Hepatocyte (in vitro differentiated cells): ENCODE results near the gene GTF3C1. TPM values are rescaled to one million over a fixed set of nuclear protein-coding genes. Genes with fewer than 3 reads are reported as not detected.

Experiments
- DNase-seq: peaks from one replicate; pipeline ENCODE4 v3.0.0-alpha.2; 2016; ENCODE audit warnings: low spot score
- H2AFZ ChIP-seq: fragments of 200-600 bp; sonication (generic); 2 replicates; pipeline ENCODE4 v1.6.0; 2016; ENCODE audit warnings: antibody characterized with exemption, mild to moderate bottlenecking
- H3K27ac ChIP-seq: fragments of 200-600 bp; sonication (generic); 2 replicates; pipeline ENCODE4 v1.5.1; 2016; ENCODE audit warnings: mild to moderate bottlenecking
- H3K27me3 ChIP-seq: fragments of 200-600 bp; sonication (generic); 2 replicates; pipeline ENCODE4 v1.6.1; 2016
- H3K36me3 ChIP-seq: fragments of 200-600 bp; sonication (generic); replicated peaks from 2 replicates; pipeline ENCODE4 v1.5.1; 2016; ENCODE audit warnings: low read depth; ENCODE audit not compliant: insufficient read depth
- H3K4me1 ChIP-seq: fragments of 200-600 bp; sonication (generic); 2 replicates; pipeline ENCODE4 v1.5.1; 2016; ENCODE audit warnings: mild to moderate bottlenecking, moderate library complexity; ENCODE audit not compliant: insufficient read depth
- H3K4me2 ChIP-seq: fragments of 200-600 bp; sonication (generic); 2 replicates; pipeline ENCODE4 v1.6.0; 2016
- H3K4me3 ChIP-seq: fragments of 200-600 bp; sonication (generic); 2 replicates; pipeline ENCODE4 v1.5.1; 2016; ENCODE audit warnings: mild to moderate bottlenecking
- H3K79me2 ChIP-seq: fragments of 200-600 bp; sonication (generic); 2 replicates; pipeline ENCODE4 v1.6.0; 2017; ENCODE audit warnings: mild to moderate bottlenecking
- H3K9me2 ChIP-seq: fragments of 200-600 bp; sonication (generic); replicated peaks from 2 replicates; pipeline ENCODE4 v1.6.0; 2017; ENCODE audit warnings: mild to moderate bottlenecking; ENCODE audit not compliant: insufficient read depth
- H3K9me3 ChIP-seq: fragments of 200-600 bp; sonication (generic); 2 replicates; pipeline ENCODE4 v1.5.1; 2016; ENCODE audit warnings: low read depth, mild to moderate bottlenecking
- H4K20me1 ChIP-seq: fragments of 200-600 bp; sonication (generic); 2 replicates; pipeline ENCODE4 v1.6.0; 2016; ENCODE audit warnings: mild to moderate bottlenecking; ENCODE audit not compliant: insufficient read depth, poor library complexity, severe bottlenecking
- CTCF ChIP-seq: fragments of 200-600 bp; sonication (generic); IDR thresholded peaks from 2 replicates; pipeline ENCODE4 v1.5.1; 2016; ENCODE audit warnings: antibody characterized with exemption, mild to moderate bottlenecking; ENCODE audit not compliant: poor library complexity
- EZH2 ChIP-seq: fragments of 200-600 bp; sonication (generic); IDR thresholded peaks from 2 replicates; pipeline ENCODE4 v1.6.1; 2016; ENCODE audit warnings: antibody characterized with exemption, mild to moderate bottlenecking, borderline replicate concordance
- EZH2phosphoT487 ChIP-seq: fragments of 200-600 bp; sonication (generic); IDR thresholded peaks from one replicate; pipeline ENCODE4 v1.6.1; 2018; ENCODE audit warnings: antibody characterized with exemption, mild to moderate bottlenecking, low read depth, moderate library complexity; ENCODE audit not compliant: unreplicated experiment, severe bottlenecking
- WGBS: methylation state at CpG from one replicate; pipeline ENCODE4 v1.1.6; 2016; ENCODE audit warnings: low lambda C conversion rate; ENCODE audit errors: missing lambda C conversion rate; 5-methylcytosine and 5-hydroxymethylcytosine counted together
- polyA plus RNA-seq: library from polyadenylated mRNA; unstranded; fragments of >200 nt; fragmentation: Nextera tagmentation; extraction: Ambion mirVana; gene quantifications from 2 replicates; pipeline ENCODE4 v1.2.1, GENCODE V29; 2016
- total RNA-seq: library from RNA; depleted of rRNA; stranded (reverse); fragments of >200 nt; gene quantifications from 2 replicates; pipeline ENCODE4 v1.2.3, GENCODE V29; 2014

GTF3C1 gene
- total and polyA plus RNA-seq, 2 experiments from 2014 or later, result 41.5 to 59.6 TPM

- H2AFZ ChIP-seq, result no peak overlapping the region
Measured at GRCh38 chr16:27495191-27495590, 54.5 kb downstream of the GTF3C1 start.

GRCh38 chr16:27492588-27492979 is 57.1 kb downstream of the GTF3C1 start:
- Histone ChIP-seq H3K4me3 (no peak overlapping the region), H2AFZ (no peak overlapping the region), H3K27me3 (no peaks in the 10 kb centered on the region), H3K4me1 (no peaks in the 10 kb centered on the region), H3K4me2 (no peak overlapping the region), H3K36me3 (no peaks in the 10 kb centered on the region), H3K79me2 (no peaks in the 10 kb centered on the region), H4K20me1 (no peaks in the 10 kb centered on the region), H3K27ac (no peak overlapping the region), H3K9me2 (no peaks in the 10 kb centered on the region), H3K9me3 (no peaks in the 10 kb centered on the region)
- 86% methylated on average over 11 of the region's 11 CpGs for WGBS
- TF ChIP-seq EZH2phosphoT487 (no peak), CTCF (no peak)
- no peak for DNase-seq

More at GRCh38 chr16:27495191-27495590, 54.5 kb downstream of the GTF3C1 start:
- H3K27me3 ChIP-seq, result no peaks in the 10 kb centered on the region
- no peak overlapping the region for H3K27ac ChIP-seq
- H3K4me2 ChIP-seq, result no peak overlapping the region
- H3K4me3 ChIP-seq, result no peak overlapping the region
- WGBS, result 98% methylated on average over 13 of the region's 13 CpGs
- no peaks in the 10 kb centered on the region for H4K20me1 ChIP-seq
- H3K9me2 ChIP-seq, result no peaks in the 10 kb centered on the region
- no peaks in the 10 kb centered on the region for H3K79me2 ChIP-seq
- no peaks in the 10 kb centered on the region for H3K9me3 ChIP-seq
- no peaks in the 10 kb centered on the region for H3K36me3 ChIP-seq
- TF ChIP-seq EZH2phosphoT487, result no peak
- DNase-seq, result no peak
- no peaks in the 10 kb centered on the region for H3K4me1 ChIP-seq

- WGBS, result 89% methylated on average over 16 of the region's 16 CpGs
- no peaks in the 10 kb centered on the region for H3K36me3 ChIP-seq
- no peaks in the 10 kb centered on the region for H3K9me2 ChIP-seq
Measured at GRCh38 chr16:27491894-27492587, 57.7 kb downstream of the GTF3C1 start.

DNA sequence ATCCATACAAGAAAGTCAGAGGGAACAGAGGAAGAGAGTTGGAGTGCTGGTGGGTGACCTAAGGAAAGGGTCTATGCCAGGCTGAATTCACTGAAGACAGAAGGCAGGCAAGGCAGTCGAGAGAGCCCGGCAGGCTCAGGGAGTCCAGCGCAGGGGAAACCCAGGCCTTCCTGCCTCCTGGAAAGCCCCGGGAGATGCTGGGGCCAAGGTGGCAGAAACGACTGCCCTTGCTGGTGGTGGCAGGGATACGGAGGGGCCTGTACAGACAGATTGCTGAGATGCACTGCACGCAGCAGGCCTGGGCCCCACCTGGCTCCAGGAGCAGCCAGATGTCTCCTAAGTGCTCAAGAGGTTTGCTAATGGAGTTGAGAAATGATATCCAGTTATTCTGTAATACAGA is 59.8 kb downstream of the GTF3C1 start:
- DNase-seq, result no peak
- H3K9me2 ChIP-seq, result no peaks in the 10 kb centered on the region
- no peaks in the 10 kb centered on the region for H4K20me1 ChIP-seq
- H3K36me3 ChIP-seq, result no peaks in the 10 kb centered on the region
- H3K4me2 ChIP-seq, result no peak overlapping the region
- TF ChIP-seq CTCF (no peak), EZH2 (no peak), EZH2phosphoT487 (no peak)
- no peaks in the 10 kb centered on the region for H3K4me1 ChIP-seq
- H3K9me3 ChIP-seq, result no peaks in the 10 kb centered on the region
- H3K27me3 ChIP-seq, result no peaks in the 10 kb centered on the region
- WGBS, result 96% methylated on average over 7 of the region's 7 CpGs
- no peaks in the 10 kb centered on the region for H3K79me2 ChIP-seq
- no peak overlapping the region for H3K4me3 ChIP-seq
- no peak overlapping the region for H3K27ac ChIP-seq
- H2AFZ ChIP-seq, result no peak overlapping the region

More at GRCh38 chr16:27491894-27492587, 57.7 kb downstream of the GTF3C1 start:
- no peak overlapping the region for H3K27ac ChIP-seq
- H3K9me3 ChIP-seq, result no peaks in the 10 kb centered on the region
- no peaks in the 10 kb centered on the region for H3K4me1 ChIP-seq
- H4K20me1 ChIP-seq, result no peaks in the 10 kb centered on the region
- H3K27me3 ChIP-seq, result no peaks in the 10 kb centered on the region
- no peak for DNase-seq
- H3K4me3 ChIP-seq, result no peak overlapping the region
- no peak for TF ChIP-seq CTCF
- no peak for TF ChIP-seq EZH2
- no peak for TF ChIP-seq EZH2phosphoT487
- H3K79me2 ChIP-seq, result no peaks in the 10 kb centered on the region
- H2AFZ ChIP-seq, result no peak overlapping the region
- H3K4me2 ChIP-seq, result no peak overlapping the region
